Body of pancreas (tissue), 4 donors: ENCODE measurements around the gene ARL4A. TPM values are rescaled to one million over a fixed set of nuclear protein-coding genes. Genes with fewer than 3 reads are reported as not detected.
A peak's percentile ranks its signal among the peaks of the same experiment; 100 is the strongest.

Source experiments
- ATAC-seq: fragments of 150-250 bp; one replicate; pipeline ENCODE4 v1.9.1; 2016
- DNase-seq, 4 donors: peaks; one replicate each; pipeline ENCODE4 v3.0.0-alpha.2; 2019
- H3K27ac ChIP-seq, 4 donors: fragments of 200-600 bp; sonication (generic); 1 replicate in 3 of 4; 2 replicates in 1 of 4; pipeline versions ENCODE4 v1.5.1 to v1.6.1; 2016 to 2019; ENCODE audit warnings: mild to moderate bottlenecking in 1 of 4, mixed read lengths in 1 of 4, moderate library complexity in 1 of 4
- H3K27me3 ChIP-seq, 2 donors: fragments of 200-600 bp; sonication (generic); one replicate each; pipeline ENCODE4 v1.6.0; 2016; ENCODE audit warnings: mild to moderate bottlenecking in 1 of 2
- H3K36me3 ChIP-seq, 2 donors: fragments of 200-600 bp; sonication (generic); replicated peaks in 1 of 2; 2 replicates each; pipeline ENCODE4 v1.5.1; 2016; ENCODE audit warnings: low read depth in 2 of 2; ENCODE audit not compliant: insufficient read depth in 1 of 2
- H3K4me1 ChIP-seq: fragments of 200-600 bp; sonication (generic); one replicate; pipeline ENCODE4 v1.6.0; 2016
- H3K4me3 ChIP-seq, 2 donors: fragments of 200-600 bp; sonication (generic); 1 replicate in 1 of 2; 2 replicates in 1 of 2; pipeline ENCODE4 v1.5.1; 2016 to 2019
- H3K9me3 ChIP-seq, 3 donors: fragments of 200-600 bp; sonication (generic); 1 replicate in 2 of 3; 2 replicates in 1 of 3; pipeline ENCODE4 v1.5.1; 2016
- POLR2A ChIP-seq, 3 donors: fragments of 450-650 bp; IDR thresholded peaks; one replicate each; pipeline ENCODE4 v1.6.1; 2016; ENCODE audit warnings: antibody characterized with exemption in 3 of 3, mild to moderate bottlenecking in 2 of 3
- WGBS, 2 donors: methylation state at CpG; one replicate each; pipeline ENCODE4 v1.1.5; 2017; 5-methylcytosine and 5-hydroxymethylcytosine counted together
- intact Hi-C: fragments of 100-400 bp; cut with DNase I; formaldehyde crosslinking; loops from one replicate; pipeline ENCODE4 v1.15.1; 2023
- total RNA-seq, 2 donors: library from RNA; depleted of rRNA; stranded (reverse); fragments of >200 nt; gene quantifications; one replicate each; pipeline ENCODE4 v1.1.0, GENCODE V29; 2016
- TF ChIP-seq, protein P1 (sequence below), 7 experiments: fragments of 450-650 bp in 4 of 7; fragments of 200-600 bp in 3 of 7; sonication (generic) in 3 of 7; IDR thresholded peaks; one replicate each; pipeline ENCODE4 v1.5.1; 2016 to 2019; ENCODE audit warnings: antibody characterized with exemption in 7 of 7

The ARL4A gene
- total RNA-seq, 2 donors from 2014 or later = 4.0 to 13.0 TPM

DNA sequence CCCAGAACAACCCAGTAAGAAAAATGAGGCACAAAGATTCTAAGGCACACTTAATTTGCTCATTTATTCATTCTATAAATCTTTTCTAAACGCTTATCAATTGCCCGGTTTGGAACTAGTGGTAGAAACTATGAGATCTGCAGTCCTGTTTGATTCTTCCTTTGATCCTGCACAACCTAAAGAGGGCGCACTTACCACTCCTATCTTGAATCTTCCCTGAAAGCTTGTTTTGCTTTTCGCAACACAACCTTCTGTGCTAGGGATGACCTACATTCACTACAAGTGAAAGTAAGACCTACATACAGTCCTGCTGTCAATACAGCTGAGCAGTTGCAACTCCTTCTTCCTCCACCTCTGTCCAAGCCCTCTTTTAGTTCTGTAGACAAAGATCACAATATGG, 12.6 kb upstream of the ARL4A start:
- peak; percentile 71 for ATAC-seq
- Histone ChIP-seq H3K4me1 (no peaks in the 10 kb centered on the region), H3K36me3 (no peaks in the 10 kb centered on the region), H3K27ac (no peak overlapping the region), H3K9me3 (no peaks in the 10 kb centered on the region), H3K27me3 (no peaks in the 10 kb centered on the region), H3K4me3 (no peak overlapping the region)
- DNase-seq = peak; percentile 46 to 66 (median 51)
- WGBS, 2 donors = 32 to 44% methylated on average over 4 of the region's 4 CpGs
- TF ChIP-seq, protein P1, sequence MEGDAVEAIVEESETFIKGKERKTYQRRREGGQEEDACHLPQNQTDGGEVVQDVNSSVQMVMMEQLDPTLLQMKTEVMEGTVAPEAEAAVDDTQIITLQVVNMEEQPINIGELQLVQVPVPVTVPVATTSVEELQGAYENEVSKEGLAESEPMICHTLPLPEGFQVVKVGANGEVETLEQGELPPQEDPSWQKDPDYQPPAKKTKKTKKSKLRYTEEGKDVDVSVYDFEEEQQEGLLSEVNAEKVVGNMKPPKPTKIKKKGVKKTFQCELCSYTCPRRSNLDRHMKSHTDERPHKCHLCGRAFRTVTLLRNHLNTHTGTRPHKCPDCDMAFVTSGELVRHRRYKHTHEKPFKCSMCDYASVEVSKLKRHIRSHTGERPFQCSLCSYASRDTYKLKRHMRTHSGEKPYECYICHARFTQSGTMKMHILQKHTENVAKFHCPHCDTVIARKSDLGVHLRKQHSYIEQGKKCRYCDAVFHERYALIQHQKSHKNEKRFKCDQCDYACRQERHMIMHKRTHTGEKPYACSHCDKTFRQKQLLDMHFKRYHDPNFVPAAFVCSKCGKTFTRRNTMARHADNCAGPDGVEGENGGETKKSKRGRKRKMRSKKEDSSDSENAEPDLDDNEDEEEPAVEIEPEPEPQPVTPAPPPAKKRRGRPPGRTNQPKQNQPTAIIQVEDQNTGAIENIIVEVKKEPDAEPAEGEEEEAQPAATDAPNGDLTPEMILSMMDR (IDR thresholded peaks at IDR 0.05) = peak; percentile 19 to 65 (median 60)
- TF ChIP-seq POLR2A (IDR thresholded peaks at IDR 0.05) = no peak
- intact Hi-C loops = no loop called here

DNA sequence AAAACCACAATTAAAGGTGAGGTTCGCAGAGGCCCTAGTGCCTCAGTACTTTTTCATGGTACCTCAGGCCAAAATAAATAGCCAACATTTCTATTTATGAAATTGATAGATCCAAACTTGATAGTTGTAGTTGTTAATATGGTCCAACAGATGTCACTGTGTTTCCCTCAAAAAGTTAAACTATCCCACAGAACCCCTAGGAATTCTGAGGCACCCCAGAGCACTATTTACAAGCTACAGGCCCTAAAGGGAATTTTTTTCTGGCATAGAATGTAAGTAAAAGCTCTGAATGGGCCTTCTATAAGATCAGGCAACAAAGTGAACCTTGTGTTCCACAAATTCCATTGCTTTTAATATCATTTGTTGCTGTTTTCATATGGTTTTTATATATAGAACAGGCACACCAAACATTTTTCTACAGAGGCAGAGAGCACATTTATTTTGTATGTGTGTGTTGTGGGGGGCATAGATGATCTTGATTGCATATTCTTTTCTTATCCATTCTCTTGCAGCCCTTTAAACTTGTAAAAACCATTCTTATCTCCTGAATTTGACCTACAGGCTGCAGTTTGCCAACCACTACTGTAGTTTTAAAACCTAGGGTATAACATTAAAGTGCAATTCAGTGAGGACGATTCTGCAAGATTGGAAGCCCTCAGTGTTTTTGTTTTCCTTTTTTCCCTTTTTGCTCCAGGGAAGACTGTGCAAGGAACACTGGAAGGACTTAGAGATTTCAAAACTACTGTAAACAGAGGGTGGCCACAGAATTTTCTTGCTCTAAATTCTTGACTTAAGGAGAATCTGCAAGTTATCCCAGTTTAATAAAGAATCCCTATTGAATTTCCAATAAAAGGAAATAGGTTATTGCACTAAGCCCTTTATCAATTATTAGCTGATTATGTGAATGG, 3.5 kb upstream of the ARL4A start:
- Histone ChIP-seq H3K27me3 (no peaks in the 10 kb centered on the region), H3K4me3 (no peak overlapping the region), H3K4me1 (peaks cover 5% of the 10 kb centered on the region), H3K9me3 (no peaks in the 10 kb centered on the region), H3K27ac (no peak overlapping the region), H3K36me3 (no peaks in the 10 kb centered on the region)
- intact Hi-C loops = no loop called here
- WGBS, 2 donors = 20 to 32% methylated on average over 2 of the region's 2 CpGs
- no peak for DNase-seq
- TF ChIP-seq, protein P1 (IDR thresholded peaks at IDR 0.05) = peak in 5 of 7 experiments; percentile 22 to 37 (median 30)
- TF ChIP-seq POLR2A (IDR thresholded peaks at IDR 0.05) = no peak
- ATAC-seq = no peak

DNA sequence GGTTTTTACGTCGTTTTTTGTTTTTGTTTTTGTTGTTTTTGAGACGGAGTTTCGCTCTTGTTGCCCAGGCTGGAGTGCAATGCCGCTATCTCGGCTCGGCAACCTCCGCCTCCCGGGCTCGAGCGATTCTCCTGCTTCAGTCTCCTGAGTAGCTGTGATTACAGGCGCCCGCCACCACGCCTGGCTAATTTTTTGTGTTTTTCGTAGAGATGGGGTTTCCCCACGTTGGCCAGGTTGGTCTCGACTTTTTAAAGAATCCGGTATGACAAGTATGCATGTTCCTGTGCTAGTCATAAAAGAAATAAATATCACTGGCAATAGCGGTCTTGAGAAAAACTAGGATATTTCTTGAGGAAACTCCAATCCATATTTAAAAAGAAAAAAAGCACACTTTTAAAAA, 2.7 kb upstream of the ARL4A start:
- 88 to 90% methylated on average over 19 of the region's 19 CpGs for WGBS, 2 donors
- intact Hi-C loops = no loop called here
- no peak for DNase-seq
- Histone ChIP-seq H3K4me3 (no peak overlapping the region), H3K4me1 (peaks cover 12% of the 10 kb centered on the region), H3K27ac (no peak overlapping the region), H3K9me3 (no peaks in the 10 kb centered on the region), H3K27me3 (no peaks in the 10 kb centered on the region), H3K36me3 (no peaks in the 10 kb centered on the region)
- no peak for ATAC-seq
- TF ChIP-seq, protein P1 (IDR thresholded peaks at IDR 0.05) = no peak
- TF ChIP-seq POLR2A (IDR thresholded peaks at IDR 0.05) = no peak

DNA sequence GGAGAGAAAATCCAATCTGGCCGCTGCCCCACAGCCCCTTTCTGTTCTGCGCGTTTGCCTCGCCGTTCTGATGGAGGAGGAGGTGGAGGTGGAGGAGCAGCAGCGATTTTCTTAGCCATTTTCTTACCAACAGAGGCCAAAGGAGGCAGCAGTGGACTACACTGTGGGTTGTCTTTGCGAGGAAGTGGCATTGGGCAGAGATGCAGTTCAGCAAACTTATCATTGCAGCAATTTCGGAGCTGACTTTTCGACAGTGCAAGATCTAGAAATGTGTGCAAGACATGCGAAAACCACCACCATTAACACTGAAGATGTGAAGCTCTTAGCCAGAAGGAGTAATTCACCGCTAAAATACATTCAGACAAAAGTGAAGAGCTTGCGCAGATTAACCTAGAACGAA, 1.9 kb upstream of the ARL4A start:
- WGBS, 2 donors = 61 to 65% methylated on average over 13 of the region's 13 CpGs
- H3K4me1 ChIP-seq = peaks cover 17% of the 10 kb centered on the region
- no peak for TF ChIP-seq POLR2A (IDR thresholded peaks at IDR 0.05)
- TF ChIP-seq, protein P1 (IDR thresholded peaks at IDR 0.05) = peak in 5 of 7 experiments; percentile 13 to 50 (median 46)
- intact Hi-C loops = no loop called here
- H3K36me3 ChIP-seq = no peaks in the 10 kb centered on the region
- no peaks in the 10 kb centered on the region for H3K9me3 ChIP-seq
- ATAC-seq = no peak
- peak; percentile 32 to 47 (median 36) for DNase-seq
- no peak overlapping the region for H3K4me3 ChIP-seq
- H3K27ac ChIP-seq = peak overlapping the region in 2 of 4 donors; percentile 96 to 97
- no peaks in the 10 kb centered on the region for H3K27me3 ChIP-seq
